ENCODE results near the gene SMC6.

Gene SMC6

GRCh38 chr2:17763641-17764333 is 10.2 kb upstream of the SMC6 start:
- no peak for DNase-seq

DNA sequence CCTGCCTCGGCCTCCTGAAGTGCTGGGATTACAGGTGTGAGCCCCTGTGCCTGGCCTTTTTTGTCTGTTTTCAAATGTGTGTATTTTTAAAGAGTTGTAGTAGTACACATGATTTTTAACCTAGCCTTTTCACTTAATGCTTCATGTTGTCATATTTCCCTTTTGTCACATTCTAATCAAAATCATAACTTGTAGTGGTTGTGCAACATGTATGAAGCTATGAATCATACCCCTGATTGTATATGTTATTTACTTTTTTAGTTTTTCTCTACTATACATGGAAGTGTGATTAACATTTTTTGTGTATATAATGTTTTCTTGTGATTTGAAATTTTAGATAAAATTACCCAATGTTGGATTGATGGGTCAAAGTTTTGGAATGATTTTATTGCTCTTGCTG is 8.8 kb upstream of the SMC6 start:
- no peak for DNase-seq

- no peak for DNase-seq
Observed at GRCh38 chr2:17759805-17760204, 6.2 kb upstream of the SMC6 start.

DNA sequence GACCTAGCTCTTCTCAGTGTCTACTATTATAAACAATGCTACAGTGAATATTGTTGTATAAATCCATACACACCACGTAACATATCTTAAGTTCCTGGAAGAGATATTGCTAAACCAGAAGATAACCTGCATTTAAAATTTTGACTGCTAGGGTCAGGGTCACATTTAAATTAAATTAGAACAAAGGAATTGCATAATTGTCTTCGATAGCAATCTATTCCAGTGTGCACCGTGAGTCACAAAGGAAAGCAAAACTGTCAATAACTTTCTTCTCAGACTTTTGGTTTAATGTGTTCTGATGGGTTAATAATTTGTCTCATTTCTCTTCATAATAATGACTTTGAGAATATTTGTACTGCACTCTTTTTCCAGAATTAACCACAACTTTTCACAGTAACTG is 4.5 kb upstream of the SMC6 start:
- no peak for DNase-seq

DNA sequence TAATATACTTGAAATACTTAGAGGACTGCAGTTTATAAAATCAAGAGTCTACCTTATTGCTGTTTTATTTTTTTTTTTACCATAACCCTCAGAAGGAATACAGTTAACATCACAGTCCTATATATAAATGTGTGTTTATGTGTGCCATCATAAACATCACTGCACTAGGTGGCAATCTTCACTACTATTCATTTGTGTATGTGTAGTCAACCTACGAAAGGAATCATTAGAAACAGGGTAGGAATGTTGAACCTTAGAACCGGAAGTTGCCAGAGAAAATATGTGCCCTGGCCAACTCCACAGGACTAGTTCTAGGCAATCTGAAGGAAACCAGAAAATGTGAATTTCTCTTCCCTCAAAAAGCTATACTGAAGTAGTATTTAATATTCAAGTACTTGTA is 3.7 kb upstream of the SMC6 start:
- no peak for DNase-seq

- DNase-seq = no peak
Observed at GRCh38 chr2:17756668-17757067, 3.1 kb upstream of the SMC6 start.

- DNase-seq = no peak
Observed at GRCh38 chr2:17754773-17755425, 1.3 kb upstream of the SMC6 start.

- DNase-seq = no peak
Observed at GRCh38 chr2:17752892-17753802, 463 bp downstream of the SMC6 start.

DNA sequence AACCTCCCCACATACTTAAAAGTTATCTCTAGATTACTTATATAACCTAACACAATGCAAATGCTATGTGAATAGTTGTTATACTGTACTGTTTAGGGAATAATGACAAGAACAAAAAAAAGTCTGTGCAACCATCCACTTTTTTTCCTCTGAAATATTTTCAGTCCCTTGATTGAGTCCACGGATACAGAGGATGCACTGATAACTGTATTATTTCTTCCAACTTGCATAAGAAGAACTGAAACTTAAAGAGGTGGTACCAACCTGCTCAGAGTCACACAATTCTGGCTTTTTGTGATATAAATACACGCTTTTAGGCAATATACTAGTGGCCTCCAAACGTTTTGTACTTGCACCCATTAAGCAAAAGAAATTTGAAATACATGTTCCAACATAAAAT is 1.4 kb downstream of the SMC6 start:
- DNase-seq = no peak

- no peak for DNase-seq
Observed at GRCh38 chr2:17749753-17750438, 3.7 kb downstream of the SMC6 start.

GRCh38 chr2:17748745-17749144 is 4.9 kb downstream of the SMC6 start:
- DNase-seq = no peak

DNA sequence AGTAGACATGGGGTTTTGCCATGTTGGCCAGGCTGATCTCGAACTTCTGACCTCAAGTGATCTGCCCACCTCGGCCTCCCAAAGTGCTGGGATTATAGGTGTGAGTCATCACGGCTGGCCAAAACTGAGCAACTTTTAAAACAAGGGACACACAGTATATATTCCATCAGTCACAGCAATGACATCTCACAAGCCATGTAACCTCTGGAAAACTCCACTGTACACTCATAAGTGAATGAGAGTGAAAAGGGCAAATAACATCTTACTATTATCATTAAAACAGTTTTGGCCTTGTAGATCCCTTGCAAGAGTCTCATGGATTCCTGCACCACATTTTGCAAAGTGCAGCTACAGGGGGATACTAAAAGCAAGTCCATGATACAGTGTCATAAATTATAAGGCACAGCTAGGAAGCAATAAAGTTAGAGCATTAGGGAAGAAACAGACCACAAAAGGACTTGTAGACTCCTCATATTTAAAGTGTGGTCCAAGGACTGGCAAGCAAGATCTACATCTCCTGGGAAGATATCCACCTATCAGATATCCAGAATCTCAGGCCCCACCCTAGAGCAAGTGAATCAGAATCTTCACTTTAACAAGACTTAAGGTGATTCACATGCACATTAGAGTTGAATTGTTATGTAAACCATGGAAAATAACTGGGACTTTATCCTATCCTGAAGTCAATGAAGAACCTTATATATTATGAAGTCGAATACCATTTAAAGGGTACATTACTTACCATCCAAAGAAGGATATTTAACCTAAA is 5.7 kb downstream of the SMC6 start:
- DNase-seq = no peak

GRCh38 chr2:17740203-17740602 is 13.4 kb downstream of the SMC6 start:
- no peak for DNase-seq

DNA sequence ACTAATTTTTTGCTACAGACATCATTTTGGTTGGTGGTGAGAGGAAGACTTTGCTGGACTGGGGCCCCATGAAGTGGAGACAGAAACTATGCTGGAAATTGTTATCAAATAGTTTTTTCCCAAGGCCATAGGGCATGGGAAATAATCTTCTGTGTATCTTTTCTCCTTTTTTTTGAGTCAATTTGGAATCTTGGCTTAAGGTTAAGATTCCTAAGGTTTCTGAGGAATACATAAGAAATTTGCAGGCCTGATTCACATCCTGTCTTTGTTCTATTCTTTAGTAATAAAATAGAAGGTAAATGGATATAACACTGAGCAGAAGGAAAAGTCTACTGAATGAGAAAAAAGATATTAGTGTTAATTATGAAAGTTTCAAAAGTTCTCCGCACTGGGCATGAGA is 16.6 kb downstream of the SMC6 start:
- DNase-seq = no peak

DNA sequence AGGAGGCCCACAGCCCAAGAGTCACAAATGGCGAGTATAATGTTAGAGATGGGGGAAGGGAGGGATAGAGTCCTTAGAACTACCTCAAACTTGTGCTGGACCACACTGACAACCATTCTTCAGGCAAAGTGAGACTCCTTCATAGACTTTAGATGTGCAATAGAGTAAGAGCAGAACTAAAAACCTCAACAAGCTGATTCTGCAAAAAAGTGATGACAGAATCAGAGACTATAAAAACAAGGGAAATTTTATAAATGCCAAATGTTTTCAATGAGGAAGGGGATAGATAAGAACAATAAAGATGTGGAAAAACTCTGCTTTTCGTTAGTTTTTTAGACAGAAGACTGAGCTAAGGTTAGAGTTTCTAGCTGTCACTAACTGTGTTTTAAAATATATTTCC is 17.7 kb downstream of the SMC6 start:
- DNase-seq = no peak

GRCh38 chr2:17733599-17733998 is 20.0 kb downstream of the SMC6 start:
- no peak for DNase-seq

DNA sequence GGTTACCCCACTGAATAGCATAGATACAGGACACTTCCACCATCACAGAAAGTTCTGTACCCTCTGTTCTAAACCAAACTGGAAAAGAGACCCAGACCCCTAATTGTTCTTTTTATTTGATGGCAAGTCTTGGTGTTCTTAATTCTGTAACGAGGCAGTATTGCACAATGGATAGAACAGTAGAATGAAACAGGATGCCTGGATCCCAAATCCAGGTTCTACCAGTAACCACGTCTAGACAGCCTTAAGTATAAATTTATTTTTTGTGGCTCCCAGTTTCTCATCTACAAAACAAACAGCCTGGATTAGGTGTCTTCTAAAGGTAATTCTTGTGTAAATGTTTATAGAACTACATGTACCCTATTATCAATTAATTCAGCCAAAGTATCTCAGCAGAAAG is 23.7 kb downstream of the SMC6 start:
- no peak for DNase-seq

DNA sequence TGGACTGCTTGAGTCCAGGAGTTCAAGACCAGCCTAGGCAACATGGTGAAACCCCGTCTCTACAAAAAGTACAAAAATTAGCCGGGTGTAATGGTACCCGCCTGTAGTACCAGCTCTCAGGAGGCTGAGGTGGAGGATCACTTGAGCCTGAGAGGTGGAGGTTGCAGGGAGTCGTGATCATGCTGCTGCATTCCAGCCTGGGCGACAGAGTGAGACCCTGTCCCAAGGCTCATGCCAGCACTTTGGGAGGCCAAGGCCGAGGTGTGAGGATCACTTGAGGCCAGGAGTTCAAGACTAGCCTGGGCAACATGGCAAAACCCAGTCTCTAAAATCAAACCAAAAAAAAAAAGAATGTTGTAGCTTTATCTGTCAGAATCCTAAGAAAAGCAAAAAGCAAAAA is 25.4 kb downstream of the SMC6 start:
- no peak for DNase-seq

DNA sequence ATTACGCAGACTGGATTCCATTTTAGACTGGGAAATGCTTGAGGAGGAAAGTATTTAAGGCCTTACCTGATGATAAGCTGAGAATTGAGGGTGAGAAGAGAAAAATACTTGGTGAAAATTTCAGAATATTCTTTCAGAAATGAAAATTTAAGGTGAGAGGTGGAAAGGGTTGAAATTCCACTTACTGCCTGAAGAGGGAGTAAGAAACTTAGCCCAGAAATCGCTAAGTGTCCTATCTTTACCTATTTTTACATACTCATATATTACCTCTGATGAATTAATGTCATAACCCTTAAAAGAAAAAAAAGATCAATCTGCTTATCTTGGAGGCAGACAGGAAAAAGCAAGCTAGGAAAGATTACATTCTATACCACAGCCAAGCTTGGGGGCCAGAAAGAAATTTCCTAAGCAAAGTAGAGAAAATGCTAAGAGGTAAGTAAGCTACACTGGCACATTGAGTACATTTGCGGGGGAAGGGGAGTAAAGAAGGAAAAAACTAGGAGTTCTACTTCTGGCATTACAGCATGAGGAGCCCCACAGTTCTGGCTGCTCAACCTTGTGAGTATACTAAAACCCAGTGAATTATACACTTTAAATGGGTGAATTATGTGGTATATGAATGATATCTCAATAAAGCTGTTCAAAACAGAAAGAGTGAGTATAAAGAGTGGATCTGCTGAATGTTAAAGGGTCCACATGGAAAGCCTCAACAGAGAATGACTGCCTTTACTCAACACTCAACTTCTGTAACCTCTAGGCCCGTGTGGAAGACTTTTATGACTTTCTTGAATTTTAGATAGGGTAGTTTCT is 33.8 kb downstream of the SMC6 start:
- DNase-seq = no peak

GRCh38 chr2:17718689-17719088 is 34.9 kb downstream of the SMC6 start:
- no peak for DNase-seq

- no peak for DNase-seq
Observed at GRCh38 chr2:17717666-17718065, 35.9 kb downstream of the SMC6 start.

- DNase-seq = no peak
Observed at GRCh38 chr2:17713291-17713690, 40.3 kb downstream of the SMC6 start.

Measured in SIG-M5 (cell line).